ENCODE results near the gene TMEM178B. TPM values are rescaled to one million over a fixed set of nuclear protein-coding genes. Genes with fewer than 3 reads are reported as not detected.

The TMEM178B gene
- polyA plus RNA-seq, 1 of the 3 experiments (the other 2 are of a cell fraction) = 0.20 TPM

- POLR2A ChIA-PET = interaction anchor here (1.2 kb wide), 1 partner anchor 156 kb away, joined by 3 read pairs; no protein-coding TSS in a partner anchor
- Histone ChIP-seq H3K4me1 (ENCODE audit: control insufficient read depth in 1 of 2, insufficient read depth in 2 of 2, low read depth in 1 of 2, low read length in 1 of 2) (peaks cover 0 to 6% of the 10 kb centered on the region in 2 experiments; a peak in 2 of 4 replicates), H3K79me2 (ENCODE audit: insufficient read depth) (no peaks in the 10 kb centered on the region), H3K27me3 (ENCODE audit: insufficient read depth) (no peaks in the 10 kb centered on the region), H3F3A (replicated peaks; ENCODE audit: insufficient read depth) (no peaks in the 10 kb centered on the region), H3K9me3 (no peaks in the 10 kb centered on the region), H3K9me2 (no peaks in the 10 kb centered on the region), H2AFZ (ENCODE audit: low read depth) (no peak overlapping the region), H3K4me2 (no peak overlapping the region), H3K27ac (ENCODE audit: low read depth in 2 of 2, low read length in 1 of 2) (no peak overlapping the region), H4K20me1 (ENCODE audit: insufficient read depth) (no peaks in the 10 kb centered on the region), H3K4me3 (ENCODE audit: low read depth in 2 of 2, low read length in 1 of 2) (no peak overlapping the region), H3K36me3 (replicated peaks in 1 of 2; ENCODE audit: control insufficient read depth in 1 of 2, insufficient read depth in 2 of 2, low read length in 1 of 2) (no peaks in the 10 kb centered on the region), H3K9ac (no peak overlapping the region)
- no peak for DNase-seq
- WGBS (ENCODE audit: low lambda C conversion rate) = 47% methylated on average over 5 of the region's 5 CpGs
- CTCF ChIA-PET = interaction anchor here (0.8 to 2.2 kb wide), 7 partner anchors 8 to 421 kb away, joined by 3 to 7 read pairs (median 5); no protein-coding TSS in a partner anchor
- peak; percentile 16; the same call in 1 of the 2 replicates for TF ChIP-seq GATA2 (CRISPR knock-in tag; IDR thresholded peaks at IDR 0.05)
- no peak for TF ChIP-seq MAX (IDR thresholded peaks at IDR 0.05; ENCODE audit: low read depth)
- TF ChIP-seq RFX5 (IDR thresholded peaks at IDR 0.05; ENCODE audit: low read length) = no peak
These were observed 154.6 kb downstream of the TMEM178B start for GRCh38 chr7:141228482-141228881.

DNA sequence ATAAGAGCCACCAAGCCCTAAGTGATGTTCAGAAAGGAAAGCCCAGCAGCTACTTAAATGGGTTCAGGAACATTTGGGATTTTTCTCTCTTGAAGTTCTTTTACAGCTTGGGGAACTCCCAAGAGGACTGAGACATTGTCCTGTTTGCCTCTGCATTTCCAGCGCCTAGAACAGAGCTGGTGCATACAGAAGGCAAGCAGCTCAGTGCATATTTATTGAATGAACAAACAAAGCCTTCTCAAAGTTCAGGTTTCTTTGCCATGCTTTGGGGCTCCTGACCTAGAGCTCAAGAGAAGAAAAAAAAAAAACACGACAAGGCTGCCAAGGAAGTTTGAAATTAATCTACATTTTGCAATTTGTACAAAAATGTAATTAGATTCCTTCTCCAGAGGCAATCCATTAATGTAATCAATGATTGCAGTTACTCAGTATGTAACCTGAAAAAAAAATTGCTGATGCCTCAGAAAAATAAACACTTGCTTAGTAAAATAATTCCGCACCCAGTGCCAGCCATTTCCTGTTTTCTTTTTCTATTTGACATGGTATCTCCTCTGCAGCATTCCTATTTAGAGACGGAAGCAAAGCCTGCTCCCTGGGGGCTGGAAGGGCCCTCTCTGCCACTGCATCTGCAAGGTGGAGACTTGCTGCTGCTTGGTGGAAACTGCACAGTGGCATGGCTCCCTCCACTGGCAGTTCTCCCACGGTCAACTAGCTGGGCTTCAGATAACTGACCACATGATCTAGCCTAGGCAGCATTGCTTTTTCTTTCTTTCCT is 157.3 kb downstream of the TMEM178B start:
- Histone ChIP-seq H3K9me2 (no peaks in the 10 kb centered on the region), H3F3A (replicated peaks; ENCODE audit: insufficient read depth) (no peaks in the 10 kb centered on the region), H3K36me3 (replicated peaks in 1 of 2; ENCODE audit: control insufficient read depth in 1 of 2, insufficient read depth in 2 of 2, low read length in 1 of 2) (no peaks in the 10 kb centered on the region), H3K27ac (ENCODE audit: low read depth in 2 of 2, low read length in 1 of 2) (no peak overlapping the region), H3K4me2 (no peak overlapping the region), H2AFZ (ENCODE audit: low read depth) (no peak overlapping the region), H3K27me3 (ENCODE audit: insufficient read depth) (no peaks in the 10 kb centered on the region), H3K9me3 (no peaks in the 10 kb centered on the region; the same call in 1 of the 2 replicates), H3K79me2 (ENCODE audit: insufficient read depth) (no peaks in the 10 kb centered on the region), H3K4me1 (ENCODE audit: control insufficient read depth in 1 of 2, insufficient read depth in 2 of 2, low read depth in 1 of 2, low read length in 1 of 2) (peaks cover 0 to 6% of the 10 kb centered on the region in 2 experiments; a peak in 2 of 4 replicates), H4K20me1 (ENCODE audit: insufficient read depth) (no peaks in the 10 kb centered on the region), H3K9ac (no peak overlapping the region), H3K4me3 (ENCODE audit: low read depth in 2 of 2, low read length in 1 of 2) (no peak overlapping the region)
- WGBS (ENCODE audit: low lambda C conversion rate) = 11% methylated on average over 5 of the region's 5 CpGs
- TF ChIP-seq IRF3 (IDR thresholded peaks at IDR 0.05; ENCODE audit: low read depth, low read length) (no peak), RAD21 (IDR thresholded peaks at IDR 0.05; ENCODE audit: low read length) (peak; percentile 86), SMC3 (IDR thresholded peaks at IDR 0.05; ENCODE audit: low read depth, low read length) (peak; percentile 53; the same call in 1 of the 2 replicates)
- CTCF ChIA-PET = interaction anchor here (0.5 to 3.6 kb wide), 32 partner anchors 9 to 1350 kb away, joined by 3 to 34 read pairs (median 3); partner anchors contain the start of genes BRAF and MRPS33
- POLR2A ChIA-PET = interaction anchor here (1.0 to 1.6 kb wide), 2 partner anchors 159 to 217 kb away, joined by 3 to 5 read pairs; partner anchors contain the start of gene MRPS33
- peak; percentile 72 for DNase-seq

All from SK-N-SH (cell line).